Effector memory CD4-positive, alpha-beta T cell (primary cell): Measurements from ENCODE around the gene TYK2.

Experiments used
- DNase-seq, 3 donors: peaks; one replicate each; pipeline ENCODE4 v3.0.0-alpha.2; 2020
- H3K27ac ChIP-seq: 2 replicates; pipeline ENCODE4 v1.7.0; 2013; ENCODE audit warnings: mild to moderate bottlenecking, low read length, moderate library complexity; ENCODE audit not compliant: insufficient read depth, poor library complexity, severe bottlenecking
- H3K27me3 ChIP-seq: replicated peaks from 2 replicates; pipeline ENCODE4 v1.7.0; 2013; ENCODE audit warnings: mild to moderate bottlenecking, low read length; ENCODE audit not compliant: insufficient read depth, control insufficient read depth, poor library complexity, severe bottlenecking
- H3K36me3 ChIP-seq: 2 replicates; pipeline ENCODE4 v1.7.0; 2013; ENCODE audit warnings: mild to moderate bottlenecking, low read length, moderate library complexity; ENCODE audit not compliant: control insufficient read depth, insufficient read depth
- H3K4me1 ChIP-seq: 2 replicates; pipeline ENCODE4 v1.7.0; 2013; ENCODE audit warnings: low read length, mild to moderate bottlenecking; ENCODE audit not compliant: control insufficient read depth, insufficient read depth, poor library complexity, severe bottlenecking
- H3K4me3 ChIP-seq: 2 replicates; pipeline ENCODE4 v1.7.0; 2013; ENCODE audit warnings: low read length, low read depth, mild to moderate bottlenecking; ENCODE audit not compliant: insufficient read depth, poor library complexity, severe bottlenecking
- H3K9me3 ChIP-seq: 2 replicates; pipeline ENCODE4 v1.7.0; 2013; ENCODE audit warnings: mild to moderate bottlenecking, low read length, moderate library complexity; ENCODE audit not compliant: control insufficient read depth

TYK2 gene

GRCh38 chr19:10361569-10362011 is 18.8 kb downstream of the TYK2 start:
- H3K27me3 ChIP-seq, result no peaks in the 10 kb centered on the region
- H3K4me1 ChIP-seq, result no peaks in the 10 kb centered on the region
- H3K4me3 ChIP-seq, result no peak overlapping the region
- H3K27ac ChIP-seq, result no peak overlapping the region
- no peak for DNase-seq
- H3K9me3 ChIP-seq, result no peaks in the 10 kb centered on the region
- H3K36me3 ChIP-seq, result peaks cover 69% of the 10 kb centered on the region

GRCh38 chr19:10356431-10356830 is 23.9 kb downstream of the TYK2 start:
- Histone ChIP-seq H3K4me3 (no peak overlapping the region), H3K4me1 (no peaks in the 10 kb centered on the region), H3K36me3 (peaks cover 71% of the 10 kb centered on the region), H3K9me3 (no peaks in the 10 kb centered on the region), H3K27me3 (no peaks in the 10 kb centered on the region), H3K27ac (no peak overlapping the region)
- DNase-seq, result no peak

- no peaks in the 10 kb centered on the region for H3K4me1 ChIP-seq
- peak in 1 of 3 donors; percentile 23 for DNase-seq
- no peak overlapping the region for H3K27ac ChIP-seq
- H3K4me3 ChIP-seq, result no peak overlapping the region
- no peaks in the 10 kb centered on the region for H3K27me3 ChIP-seq
- H3K9me3 ChIP-seq, result no peaks in the 10 kb centered on the region
- peaks cover 59% of the 10 kb centered on the region for H3K36me3 ChIP-seq
Measured at GRCh38 chr19:10353793-10354391, 26.5 kb downstream of the TYK2 start.

GRCh38 chr19:10352764-10353671 is 27.4 kb downstream of the TYK2 start:
- no peaks in the 10 kb centered on the region for H3K4me1 ChIP-seq
- no peaks in the 10 kb centered on the region for H3K9me3 ChIP-seq
- peaks cover 53% of the 10 kb centered on the region for H3K36me3 ChIP-seq
- no peak overlapping the region for H3K27ac ChIP-seq
- DNase-seq, result no peak
- no peaks in the 10 kb centered on the region for H3K27me3 ChIP-seq
- H3K4me3 ChIP-seq, result no peak overlapping the region

GRCh38 chr19:10346509-10346908 is 33.9 kb downstream of the TYK2 start:
- Histone ChIP-seq H3K9me3 (no peaks in the 10 kb centered on the region), H3K36me3 (peaks cover 6% of the 10 kb centered on the region), H3K27me3 (no peaks in the 10 kb centered on the region), H3K4me1 (no peaks in the 10 kb centered on the region), H3K27ac (no peak overlapping the region), H3K4me3 (no peak overlapping the region)
- DNase-seq, result no peak

GRCh38 chr19:10344780-10345179 is 35.6 kb downstream of the TYK2 start:
- Histone ChIP-seq H3K4me3 (no peak overlapping the region), H3K36me3 (no peaks in the 10 kb centered on the region), H3K27ac (no peak overlapping the region), H3K4me1 (peaks cover 4% of the 10 kb centered on the region), H3K27me3 (no peaks in the 10 kb centered on the region), H3K9me3 (no peaks in the 10 kb centered on the region)
- DNase-seq, result no peak

- Histone ChIP-seq H3K36me3 (no peaks in the 10 kb centered on the region), H3K27ac (no peak overlapping the region), H3K4me1 (peaks cover 15% of the 10 kb centered on the region), H3K27me3 (no peaks in the 10 kb centered on the region), H3K4me3 (no peak overlapping the region), H3K9me3 (no peaks in the 10 kb centered on the region)
- DNase-seq, result no peak
Measured at GRCh38 chr19:10343495-10343894, 36.9 kb downstream of the TYK2 start.

- no peaks in the 10 kb centered on the region for H3K9me3 ChIP-seq
- DNase-seq, result no peak
- peaks cover 14% of the 10 kb centered on the region for H3K36me3 ChIP-seq
- peaks cover 22% of the 10 kb centered on the region for H3K4me1 ChIP-seq
- H3K27me3 ChIP-seq, result no peaks in the 10 kb centered on the region
- peak overlapping the region; percentile 85 for H3K4me3 ChIP-seq
- peak overlapping the region; percentile 71 for H3K27ac ChIP-seq
Measured at GRCh38 chr19:10339977-10340376, 40.4 kb downstream of the TYK2 start.

- Histone ChIP-seq H3K27ac (peak within 1 kb of the TSS; percentile 71), H3K4me1 (peaks cover 22% of the 10 kb centered on the region), H3K4me3 (peak within 1 kb of the TSS; percentile 85), H3K9me3 (no peaks in the 10 kb centered on the region), H3K27me3 (no peaks in the 10 kb centered on the region), H3K36me3 (peaks cover 19% of the 10 kb centered on the region)
- DNase-seq, result peak in 2 of 3 donors; percentile 24 to 35
Measured at GRCh38 chr19:10339380-10339960, 40.9 kb downstream of the TYK2 start, which contains the start of gene ICAM3. Gene ICAM3 (minus strand): TSS chr19:10339624. CDS start chr19:10339614, 10 bp downstream.

GRCh38 chr19:10338940-10339339 is 41.4 kb downstream of the TYK2 start:
- H3K4me3 ChIP-seq, result peak overlapping the region; percentile 85
- H3K4me1 ChIP-seq, result peaks cover 24% of the 10 kb centered on the region
- no peak for DNase-seq

More at GRCh38 chr19:10338940-10339339, 41.4 kb downstream of the TYK2 start:
- Histone ChIP-seq H3K36me3 (peaks cover 20% of the 10 kb centered on the region), H3K9me3 (no peaks in the 10 kb centered on the region), H3K27ac (peak overlapping the region; percentile 71), H3K27me3 (no peaks in the 10 kb centered on the region)
